HG02973 (cell line): Measurements from ENCODE around the gene SH3RF1.
A peak's percentile ranks its signal among the peaks of the same experiment; 100 is the strongest.

Experiments used
- ATAC-seq: cut with Tn5 transposase; IDR thresholded peaks from one replicate; pipeline ENCODE4 v1.9.1; 2021; ENCODE audit warnings: moderate library complexity; ENCODE audit not compliant: unreplicated experiment

SH3RF1 gene

DNA sequence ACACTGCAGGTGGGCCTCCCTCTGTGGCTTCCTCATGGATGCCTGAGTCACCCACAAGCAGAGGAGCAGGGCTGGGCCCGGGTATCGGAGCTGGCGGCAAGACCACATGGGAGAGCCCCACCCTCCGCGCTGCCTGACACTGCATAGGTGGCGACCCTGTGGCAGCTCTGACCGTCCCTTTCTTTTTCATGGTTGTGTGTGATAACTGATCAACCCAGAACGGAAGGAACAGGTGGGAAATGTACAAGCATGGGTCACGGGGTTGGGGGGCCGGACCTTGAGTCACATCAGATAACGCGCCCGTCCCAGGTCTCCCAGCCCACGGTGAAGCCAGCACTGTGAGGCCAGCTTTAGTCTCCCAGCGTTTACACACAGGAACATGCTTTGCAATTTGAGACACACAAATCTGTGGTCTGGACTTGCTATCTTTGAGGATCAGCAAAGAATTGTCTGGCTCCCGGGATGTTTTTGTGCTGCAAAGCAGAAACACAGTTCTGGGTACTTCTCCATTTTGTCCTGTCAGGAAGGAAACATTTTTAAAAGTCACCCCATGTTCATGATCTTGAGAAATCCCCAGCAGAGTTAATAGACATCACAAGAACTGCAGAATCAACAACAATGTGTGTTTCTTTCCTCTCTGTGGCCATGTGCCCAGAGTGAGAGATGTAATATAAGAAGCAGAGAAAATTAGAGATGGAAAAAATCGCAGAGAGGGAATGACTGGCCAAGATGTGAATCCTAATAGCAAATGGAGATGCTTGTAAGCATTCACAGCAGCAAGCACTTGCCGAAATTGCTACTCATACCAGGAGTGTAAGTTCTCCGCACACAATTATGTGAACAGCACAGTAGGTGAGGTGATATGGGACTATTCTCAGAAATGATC lies 190.6 kb downstream of the SH3RF1 start:
- peak; percentile 86 for ATAC-seq

DNA sequence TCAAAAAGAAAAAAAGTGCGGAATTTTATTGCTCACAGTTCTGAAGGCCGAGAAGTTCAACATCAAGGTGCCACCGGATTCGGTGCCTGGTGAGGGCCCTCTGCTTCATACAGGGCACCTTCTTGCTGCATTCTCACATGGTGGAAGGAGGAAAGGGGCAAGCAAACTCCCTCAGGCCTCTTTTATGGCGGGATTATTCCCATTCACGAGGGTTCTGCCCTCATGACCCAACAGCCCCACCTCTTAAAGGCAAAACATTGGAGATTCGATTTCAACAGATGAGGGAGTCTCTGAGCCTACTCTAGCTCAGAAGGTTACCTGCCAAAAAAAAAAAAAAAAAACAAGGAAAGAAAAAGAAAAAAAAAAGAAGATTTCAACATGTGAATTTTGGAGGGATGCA lies 196.6 kb downstream of the SH3RF1 start:
- no peak for ATAC-seq

DNA sequence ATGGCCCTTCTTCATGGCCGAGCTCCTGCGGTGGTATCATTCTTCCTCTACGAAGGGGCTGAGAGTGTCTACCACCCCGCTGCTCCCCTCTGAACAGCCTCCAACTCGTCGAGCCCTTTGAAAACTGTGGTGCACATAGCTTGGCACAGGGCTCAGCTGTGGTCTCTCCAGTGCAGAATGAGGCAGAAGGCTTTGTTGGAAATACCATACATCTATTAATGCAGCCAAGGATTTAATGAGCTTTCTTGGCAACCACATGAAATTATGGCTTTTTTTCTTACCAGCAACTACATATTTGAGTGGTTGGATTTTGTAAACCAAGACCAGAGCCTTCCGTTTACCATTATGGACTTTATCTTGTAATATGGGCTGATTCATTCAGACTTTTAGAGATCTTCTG lies 199.0 kb downstream of the SH3RF1 start:
- no peak for ATAC-seq

DNA sequence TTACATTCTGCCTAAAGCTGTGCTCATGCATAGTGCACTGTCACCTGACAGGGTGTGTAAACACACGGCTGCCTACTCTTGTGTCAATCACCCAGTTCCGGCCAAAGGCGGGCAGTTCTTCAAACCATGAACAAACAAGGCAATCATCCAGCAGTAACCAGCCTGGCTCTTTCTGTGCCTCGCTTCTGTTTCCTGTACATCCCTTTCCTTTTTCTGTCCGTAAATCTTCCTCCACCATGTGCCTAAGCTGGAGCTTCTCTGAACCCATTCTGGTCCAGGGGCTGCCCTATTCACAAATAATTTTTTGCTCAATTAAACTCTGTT lies 199.9 kb downstream of the SH3RF1 start:
- ATAC-seq, result no peak

DNA sequence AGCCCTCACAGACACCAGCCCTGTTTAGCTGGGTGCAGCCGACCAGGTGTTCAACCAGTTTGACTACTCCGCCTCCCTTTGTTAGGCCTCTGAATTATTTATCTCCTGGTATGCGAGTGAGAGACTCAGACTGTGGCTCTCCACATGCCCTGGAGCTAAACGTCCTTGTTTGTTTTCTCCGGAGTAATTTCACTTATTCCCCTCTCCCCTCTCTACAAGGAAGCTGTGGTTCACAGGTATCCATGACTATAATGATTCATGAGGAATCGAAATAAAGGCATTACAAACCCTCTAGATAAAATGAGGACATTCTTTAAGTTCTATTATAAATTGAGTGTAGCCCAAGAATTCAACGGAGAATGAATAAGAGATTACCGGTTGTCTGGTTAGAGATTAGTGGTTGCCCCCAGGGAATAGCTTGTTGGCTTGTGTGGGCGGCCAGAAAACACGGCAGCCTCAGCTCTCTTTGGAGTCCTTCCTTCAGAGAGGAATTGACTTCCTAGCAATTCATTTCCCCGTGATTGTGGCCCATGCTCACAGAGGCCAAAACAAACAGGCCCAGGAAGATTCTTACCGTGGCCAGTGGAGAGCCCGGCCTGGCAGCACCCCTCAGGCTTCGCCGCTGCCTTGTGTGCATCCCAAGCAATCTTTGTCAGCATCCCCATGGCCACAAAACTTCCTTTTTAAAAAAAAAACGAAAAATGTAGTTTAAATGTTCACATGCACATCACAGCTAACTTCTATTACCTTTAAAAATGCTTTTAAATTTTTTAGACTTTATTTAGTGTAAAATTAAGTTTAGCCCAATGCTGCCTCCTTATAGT lies 200.5 kb downstream of the SH3RF1 start:
- ATAC-seq, result no peak

DNA sequence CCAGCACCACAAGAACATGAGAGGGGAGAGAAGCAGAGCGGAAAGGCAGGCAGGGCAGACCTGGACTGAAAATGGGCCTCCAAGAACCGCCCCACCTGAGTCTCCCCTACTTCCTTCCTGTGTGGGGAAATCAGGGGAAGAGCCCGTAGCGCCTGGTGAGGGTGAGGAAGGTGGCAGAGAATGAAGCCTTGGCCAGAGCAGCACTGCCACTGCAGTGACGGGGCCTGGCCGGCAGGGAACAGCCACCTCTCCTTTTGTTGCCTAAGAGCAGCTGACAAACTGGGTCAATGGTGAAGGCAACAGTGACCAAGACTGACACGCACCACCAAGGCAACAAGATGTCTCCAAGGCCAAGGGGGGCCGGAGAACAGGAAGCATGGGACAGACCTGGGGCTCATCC lies 202.3 kb downstream of the SH3RF1 start:
- ATAC-seq, result peak; percentile 71

DNA sequence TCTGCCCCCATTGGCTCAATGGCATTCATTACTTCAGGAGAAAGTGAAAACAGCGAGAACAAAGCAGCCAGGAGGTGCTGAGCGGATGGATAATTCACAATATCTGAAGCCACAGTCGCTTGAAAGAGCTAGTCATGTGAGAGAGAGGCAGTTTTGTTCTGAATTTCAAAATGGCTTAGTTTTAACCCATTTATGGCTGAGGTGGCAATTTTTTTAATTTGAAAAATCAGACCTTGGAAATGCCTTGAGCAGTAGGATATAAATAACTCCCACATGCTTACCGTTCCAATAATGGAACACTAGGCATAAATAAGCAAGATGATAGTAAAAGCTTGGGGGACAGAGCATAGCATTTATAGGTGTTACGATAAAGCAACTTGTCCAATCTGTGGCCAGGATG lies 203.8 kb downstream of the SH3RF1 start:
- ATAC-seq, result no peak

DNA sequence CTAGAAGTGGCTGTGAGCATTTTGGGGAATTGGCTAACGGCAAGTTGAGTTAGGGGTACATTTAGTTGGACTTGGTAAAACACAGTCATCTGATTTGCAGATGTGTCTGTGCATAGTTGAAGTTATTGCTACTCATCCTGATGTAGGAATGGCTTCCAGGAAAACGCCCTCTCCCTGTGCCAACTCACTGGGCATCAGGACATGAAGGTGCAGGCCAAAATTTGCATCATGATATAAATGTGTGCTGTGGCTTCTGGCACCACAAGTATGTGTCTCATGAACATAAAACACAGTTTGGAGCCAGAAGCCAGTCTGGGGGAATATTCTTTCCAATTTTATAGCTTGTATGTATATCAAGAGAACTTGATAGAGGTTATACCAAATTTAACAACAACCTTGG lies 206.5 kb downstream of the SH3RF1 start:
- no peak for ATAC-seq

DNA sequence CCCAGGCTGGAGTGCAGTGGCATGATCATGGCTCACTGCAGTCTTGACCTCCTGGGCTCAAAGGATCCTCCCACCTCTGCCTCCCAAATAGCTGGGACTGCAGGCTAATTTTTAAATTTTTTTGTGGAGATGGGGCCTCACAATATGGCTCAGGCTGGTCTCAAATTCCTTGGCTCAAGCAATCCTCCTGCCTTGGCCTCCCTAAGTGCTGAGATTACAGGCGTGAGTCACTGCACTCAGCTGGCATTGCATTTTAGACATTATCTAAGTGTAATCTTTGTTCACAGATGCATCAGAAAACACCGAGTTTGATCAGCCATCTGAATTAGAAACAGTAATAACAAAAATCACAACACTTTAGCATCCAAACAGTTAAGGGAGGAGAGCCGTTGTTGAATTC lies 207.3 kb downstream of the SH3RF1 start:
- ATAC-seq, result no peak

DNA sequence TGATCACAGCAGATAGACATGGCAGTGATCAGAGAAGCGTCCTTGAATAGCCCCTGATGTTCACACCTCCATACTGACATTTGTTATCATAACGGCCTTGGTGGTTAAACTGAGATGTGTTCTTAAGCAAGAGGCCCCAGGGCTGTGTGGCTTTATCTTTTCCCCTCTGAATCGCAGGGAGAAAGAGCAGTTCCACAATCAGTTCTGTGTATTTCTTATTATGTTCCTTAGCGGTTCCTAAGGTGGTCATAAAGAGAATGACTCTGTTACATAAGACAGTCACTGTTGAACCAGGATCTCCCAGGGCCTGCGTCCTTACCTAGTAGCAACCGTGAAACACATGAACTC lies 207.9 kb downstream of the SH3RF1 start:
- no peak for ATAC-seq

DNA sequence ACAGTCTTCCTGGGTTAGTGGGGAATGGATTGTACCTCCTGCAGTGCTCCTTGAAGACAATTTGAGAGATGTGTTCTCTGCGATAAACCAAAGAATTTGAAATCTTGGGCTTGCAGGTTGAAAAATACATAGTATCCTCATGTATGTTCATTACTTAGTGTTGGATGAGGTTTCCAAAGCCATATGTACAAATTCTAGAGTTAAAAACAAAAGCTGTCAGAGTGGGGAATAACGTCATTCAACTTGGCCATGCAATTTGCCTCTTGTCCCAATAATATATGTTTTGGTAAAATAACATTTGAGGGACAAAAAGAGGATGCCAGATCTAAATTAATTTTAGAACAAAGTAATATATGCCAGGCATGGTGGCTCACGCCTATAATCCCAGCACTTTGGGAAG lies 209.4 kb downstream of the SH3RF1 start:
- no peak for ATAC-seq

DNA sequence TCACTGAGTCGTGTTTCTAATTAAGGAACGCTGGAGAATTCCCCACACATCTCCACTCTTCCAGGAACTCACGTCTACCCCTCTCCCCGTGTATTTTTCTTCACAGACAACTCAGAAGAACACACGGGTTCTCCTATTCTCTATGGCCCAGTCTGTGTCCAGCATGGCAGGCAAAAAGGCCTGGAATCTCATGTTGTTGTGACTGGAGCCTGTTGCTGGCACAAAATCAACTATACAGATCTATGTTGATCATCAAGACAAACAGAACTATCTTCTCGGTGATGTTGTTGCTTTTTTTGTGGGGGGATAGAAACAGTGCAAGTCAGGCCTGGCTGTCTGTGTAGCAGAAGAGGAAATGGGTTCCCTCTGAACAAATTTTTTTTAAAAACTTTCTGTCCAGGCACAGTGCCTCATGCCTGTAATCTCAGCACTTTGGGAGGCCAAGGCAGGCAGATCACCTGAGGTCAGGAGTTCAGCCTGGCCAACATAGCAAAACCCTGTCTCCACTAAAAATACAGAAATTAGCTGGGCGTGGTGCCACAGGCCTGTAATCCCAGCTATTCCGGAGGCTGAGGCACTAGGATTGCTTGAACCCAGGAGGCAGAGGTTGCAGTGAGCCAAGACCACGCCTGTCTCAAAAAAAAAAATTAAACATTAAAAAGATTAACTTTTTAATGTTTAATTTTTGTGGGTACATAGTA lies 210.2 kb downstream of the SH3RF1 start:
- ATAC-seq, result no peak

DNA sequence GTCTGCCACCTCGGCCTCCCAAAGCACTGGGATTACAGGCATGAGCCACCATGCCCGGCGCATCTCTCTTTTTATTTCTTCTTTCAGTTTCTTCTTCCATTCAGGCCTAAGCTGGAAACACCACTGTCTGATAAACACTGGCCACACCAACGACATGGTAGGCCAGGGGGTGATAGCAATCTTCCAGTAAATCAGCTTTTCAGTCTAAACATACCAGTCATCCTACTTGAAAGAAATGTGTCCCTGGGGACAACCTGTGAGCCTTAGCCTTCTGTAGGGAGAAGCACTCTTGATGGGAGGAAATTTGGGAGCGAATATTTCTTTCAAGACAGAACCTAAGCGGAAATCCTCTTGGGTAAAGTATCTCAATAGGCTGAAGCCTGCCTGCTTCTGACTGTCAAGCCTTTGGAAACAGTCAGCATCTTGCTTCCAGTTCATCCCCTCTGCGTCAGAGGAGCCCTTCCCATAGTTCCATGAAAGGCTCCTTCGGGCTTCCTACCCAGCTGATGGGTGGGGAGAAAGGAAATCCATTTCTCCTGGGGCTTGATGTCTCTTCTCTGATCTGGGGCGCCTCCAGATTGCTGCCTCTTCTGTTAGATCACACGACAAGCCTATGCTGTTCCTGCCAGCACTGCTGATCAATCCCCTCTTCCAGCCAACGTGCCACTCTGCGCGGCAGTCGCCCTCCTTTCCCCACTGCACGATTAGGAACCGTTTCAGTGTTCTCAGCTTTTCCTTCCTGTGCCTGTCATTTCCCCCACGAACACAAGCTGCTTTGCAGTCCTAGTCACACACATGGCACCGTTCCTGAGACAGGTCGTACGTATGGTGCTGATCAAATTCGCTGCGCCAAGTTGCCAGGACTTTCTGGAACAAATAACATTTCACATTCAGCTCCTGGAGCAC lies 211.2 kb downstream of the SH3RF1 start:
- no peak for ATAC-seq

DNA sequence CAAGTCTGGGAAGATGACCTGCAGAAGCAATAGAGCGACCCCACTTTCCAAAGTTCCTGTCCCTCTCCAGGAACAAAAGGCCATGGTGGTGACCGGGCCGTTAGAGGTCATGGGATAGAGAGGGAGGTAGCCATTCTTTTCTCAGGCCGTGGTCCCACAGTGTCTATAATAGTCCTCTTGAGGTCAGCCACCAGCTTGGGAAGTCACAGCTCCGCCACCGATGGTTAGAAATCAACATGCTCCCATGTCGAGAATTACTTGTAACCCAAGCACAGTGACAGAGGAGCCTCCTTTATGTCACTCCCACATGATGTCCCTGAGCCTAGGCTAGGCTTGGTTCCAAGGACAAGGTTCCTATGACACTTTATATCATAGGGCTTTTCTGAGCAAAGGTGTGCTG lies 212.4 kb downstream of the SH3RF1 start:
- no peak for ATAC-seq

DNA sequence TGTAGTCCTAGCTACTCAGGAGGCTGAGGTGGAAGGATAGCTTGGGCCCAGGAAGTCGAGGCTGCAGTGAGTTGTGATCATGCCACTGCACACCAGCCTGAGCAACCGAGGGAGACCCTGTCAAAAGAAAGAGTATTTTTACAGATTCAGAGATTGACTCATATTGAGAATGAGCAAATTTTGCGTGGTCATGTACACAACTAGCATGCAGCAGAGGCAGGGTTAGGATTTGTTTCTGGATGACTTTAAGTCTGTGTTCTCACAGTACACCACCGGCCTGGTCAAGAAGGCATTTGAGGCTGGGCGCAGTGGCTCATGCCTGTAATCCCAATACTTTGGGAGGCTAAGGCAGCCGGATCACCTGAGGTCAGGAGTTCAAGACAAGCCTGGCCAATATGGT lies 215.9 kb downstream of the SH3RF1 start:
- peak; percentile 72 for ATAC-seq

DNA sequence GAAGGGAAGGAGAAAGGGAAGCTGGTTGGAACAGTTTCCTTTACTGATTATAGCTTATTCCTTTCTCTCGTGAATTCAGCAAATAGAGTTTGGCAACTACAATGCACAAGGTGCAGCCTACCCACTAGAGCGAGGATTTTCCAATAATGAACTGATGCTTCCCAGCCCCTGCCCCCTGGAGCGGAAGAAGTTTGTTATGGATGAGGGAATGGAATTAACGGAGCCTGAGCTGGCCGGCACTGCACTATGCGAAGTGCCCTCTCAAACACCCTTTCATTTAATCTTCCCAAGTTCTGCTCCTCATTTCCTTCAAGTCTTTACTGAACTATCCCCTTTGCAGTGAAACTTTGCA lies 218.2 kb downstream of the SH3RF1 start:
- ATAC-seq, result no peak

DNA sequence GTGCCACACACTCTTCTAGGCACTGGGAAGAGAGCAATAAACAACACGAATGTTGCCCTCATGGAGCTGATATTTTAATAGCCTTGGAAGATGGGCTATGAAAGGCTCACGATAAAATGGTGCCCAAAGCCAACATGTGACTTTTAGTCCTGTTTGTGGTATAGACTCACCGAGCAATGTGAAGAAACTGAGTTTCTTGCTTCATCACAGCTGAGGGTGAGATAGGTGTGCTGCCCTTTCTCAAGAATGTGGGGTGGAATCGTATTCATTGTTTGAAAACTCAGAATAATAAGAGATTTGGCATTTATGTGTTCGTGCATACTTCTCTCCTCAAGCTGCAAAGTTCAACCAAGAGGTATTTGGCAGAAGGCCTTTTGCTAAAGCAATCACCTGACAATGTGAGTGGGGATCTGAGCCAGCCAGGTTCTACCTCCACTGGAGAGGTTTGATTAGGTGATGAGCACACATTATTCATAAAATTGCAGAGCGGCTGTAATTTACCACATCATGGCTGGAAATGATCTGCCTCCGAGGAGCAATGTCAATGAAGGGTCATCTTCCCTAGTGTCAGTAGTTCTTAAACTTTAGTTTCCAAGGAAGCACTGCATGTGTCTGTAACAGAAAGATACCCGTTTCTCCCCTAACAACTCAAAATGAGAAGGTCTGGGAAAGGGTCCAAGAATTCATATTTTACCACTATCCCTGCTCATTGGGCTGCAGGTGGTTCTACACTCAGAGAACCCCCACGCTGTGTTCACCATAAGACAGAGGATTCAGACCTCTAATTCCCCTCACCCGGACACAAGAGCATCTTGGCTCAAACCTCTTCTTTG lies 218.8 kb downstream of the SH3RF1 start:
- ATAC-seq, result no peak

DNA sequence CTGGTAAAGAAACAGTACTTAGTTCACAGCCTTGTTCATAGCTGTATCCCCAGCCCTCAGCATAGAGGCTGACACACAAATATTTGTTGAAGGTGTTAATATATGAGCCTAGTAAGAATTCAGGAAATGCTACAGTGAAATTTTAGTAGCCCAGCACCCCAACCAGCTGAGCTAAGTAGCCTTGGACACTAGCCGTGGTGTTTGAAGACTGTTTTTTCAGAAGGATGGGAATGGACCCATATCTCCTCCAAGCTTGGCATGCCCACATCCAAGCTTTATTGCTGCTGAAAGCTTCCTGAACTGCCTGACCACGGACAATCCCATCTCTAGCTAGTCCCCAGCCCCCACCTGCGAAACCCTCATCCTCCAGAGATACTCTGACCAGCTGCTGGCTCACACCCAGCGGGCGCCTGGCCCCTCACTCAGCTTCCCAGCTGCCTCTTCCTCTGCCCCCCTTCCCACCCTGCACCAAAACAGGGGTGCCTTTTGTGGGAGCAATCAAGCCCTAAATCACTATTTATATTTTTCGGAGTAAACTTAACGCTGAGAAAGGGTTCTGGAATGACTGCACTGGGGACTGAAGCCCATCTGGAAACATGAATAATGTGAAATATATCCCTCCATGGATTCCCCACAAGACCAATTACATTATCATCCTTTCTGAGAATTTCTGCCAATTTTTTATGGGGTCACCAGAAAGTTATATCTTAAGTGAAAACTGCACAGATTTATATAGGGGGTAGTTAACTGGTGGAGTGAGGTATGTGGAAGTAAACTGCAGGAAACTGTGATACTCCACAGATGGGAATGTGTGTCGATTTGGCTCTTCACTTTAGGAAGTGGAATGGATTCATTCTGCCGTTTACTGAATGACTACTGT lies 219.6 kb downstream of the SH3RF1 start:
- no peak for ATAC-seq

DNA sequence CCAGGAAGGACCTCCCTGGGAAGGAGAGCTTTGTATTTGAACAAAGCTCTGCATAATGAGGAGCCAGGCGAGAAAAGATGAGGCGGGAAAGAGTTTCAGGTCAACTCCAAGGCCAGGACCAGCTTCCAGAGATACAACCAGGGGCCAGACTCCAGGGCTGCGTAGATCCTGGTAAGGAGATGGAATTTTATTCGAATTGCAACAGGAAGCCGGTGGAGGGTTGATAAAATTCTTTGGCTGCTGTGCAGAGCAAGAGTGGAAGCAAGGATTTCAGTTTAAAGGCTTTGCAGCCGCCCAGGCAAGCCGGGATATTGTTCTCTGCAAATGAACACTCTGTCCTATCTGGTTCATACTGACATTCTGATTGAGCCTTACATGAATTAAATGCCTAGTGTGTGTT lies 220.5 kb downstream of the SH3RF1 start:
- ATAC-seq, result no peak
